ENCODE measurements around the gene ABLIM2. TPM values are rescaled to one million over a fixed set of nuclear protein-coding genes. Genes with fewer than 3 reads are reported as not detected.

ABLIM2 gene
- total RNA-seq, 2 donors from 2014 or later = 6.0 to 20.8 TPM

DNA sequence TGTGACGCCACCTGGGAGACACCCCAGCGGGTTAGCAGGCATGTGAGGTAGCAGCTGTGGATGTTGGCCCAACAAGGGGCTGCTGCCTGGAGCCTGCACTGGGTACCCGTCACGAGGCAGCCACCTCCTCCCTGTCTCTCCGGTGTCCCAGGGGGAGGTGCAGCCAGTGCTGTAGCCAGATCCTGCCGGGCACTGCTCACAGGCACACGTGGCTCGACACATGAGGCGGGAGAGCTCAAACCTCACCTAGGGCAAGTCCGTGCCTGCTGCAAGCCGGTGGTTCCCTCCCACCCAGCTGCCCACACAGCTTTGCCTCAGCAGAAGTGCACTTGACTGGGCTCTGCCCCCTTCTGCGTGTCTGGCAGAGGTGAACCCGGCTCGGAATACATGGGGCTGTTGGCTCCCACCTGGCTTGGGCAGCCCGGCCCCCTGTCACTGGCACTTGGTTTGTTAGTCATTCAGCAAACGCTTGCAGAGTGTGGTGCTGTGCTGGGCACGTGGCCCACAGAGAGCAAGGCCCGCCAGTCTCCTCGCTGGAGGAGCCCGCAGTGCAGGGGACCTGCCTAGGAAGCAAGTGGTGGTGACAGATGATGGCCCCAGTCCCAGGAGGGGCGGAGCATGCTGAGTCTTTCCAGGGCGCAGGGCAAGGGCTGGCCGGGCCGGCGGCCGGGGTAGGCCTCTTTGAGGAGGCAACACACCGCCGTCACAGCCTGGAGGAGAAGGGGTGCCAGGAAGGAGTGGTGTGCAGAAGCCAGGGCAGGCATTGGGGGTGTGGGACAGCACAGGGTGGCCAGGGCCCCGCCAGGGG is 30.3 kb upstream of the ABLIM2 start:
- ATAC-seq (peak; percentile 59), DNase-seq (peak; percentile 56 to 87 (median 79))
- intact Hi-C loops (cut with DNase I) = no loop called here
- 50 to 53% methylated on average over 9 to 29 of the region's 29 CpGs for WGBS, 2 donors
- Histone ChIP-seq H3K36me3 (replicated peaks in 1 of 2; ENCODE audit: insufficient read depth in 1 of 2, low read depth in 2 of 2) (no peaks in the 10 kb centered on the region), H3K4me3 (no peak overlapping the region), H3K9me3 (no peaks in the 10 kb centered on the region), H3K27ac (peak overlapping the region in 1 of 4 donors; percentile 16), H3K27me3 (no peaks in the 10 kb centered on the region), H3K4me1 (peaks cover 19% of the 10 kb centered on the region)
- TF ChIP-seq POLR2A (IDR thresholded peaks at IDR 0.05) = no peak

DNA sequence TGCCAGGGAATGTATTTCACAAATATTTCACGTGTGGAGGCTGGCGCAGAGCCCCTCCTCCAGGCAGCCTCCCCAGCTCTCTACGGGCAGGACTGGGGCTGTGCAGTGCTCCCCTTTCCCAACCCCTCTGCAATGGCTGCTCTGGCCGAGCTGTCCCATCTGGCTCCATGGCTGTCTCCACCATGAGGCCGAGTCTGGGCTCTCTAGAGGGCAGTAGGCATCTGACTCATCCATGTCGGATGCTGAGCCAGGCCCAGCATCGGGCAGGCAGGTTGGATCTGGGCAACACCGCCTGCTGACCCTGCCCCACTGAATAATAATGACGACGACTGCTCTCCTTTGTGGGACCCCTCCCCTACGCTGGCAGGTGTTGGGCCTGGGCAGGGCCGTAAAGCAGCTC is 29.5 kb upstream of the ABLIM2 start:
- Histone ChIP-seq H3K4me3 (no peak overlapping the region), H3K27ac (no peak overlapping the region), H3K27me3 (no peaks in the 10 kb centered on the region), H3K9me3 (no peaks in the 10 kb centered on the region), H3K36me3 (replicated peaks in 1 of 2; ENCODE audit: insufficient read depth in 1 of 2, low read depth in 2 of 2) (no peaks in the 10 kb centered on the region), H3K4me1 (peaks cover 18% of the 10 kb centered on the region)
- TF ChIP-seq POLR2A (IDR thresholded peaks at IDR 0.05) = no peak
- TF ChIP-seq, protein P1, sequence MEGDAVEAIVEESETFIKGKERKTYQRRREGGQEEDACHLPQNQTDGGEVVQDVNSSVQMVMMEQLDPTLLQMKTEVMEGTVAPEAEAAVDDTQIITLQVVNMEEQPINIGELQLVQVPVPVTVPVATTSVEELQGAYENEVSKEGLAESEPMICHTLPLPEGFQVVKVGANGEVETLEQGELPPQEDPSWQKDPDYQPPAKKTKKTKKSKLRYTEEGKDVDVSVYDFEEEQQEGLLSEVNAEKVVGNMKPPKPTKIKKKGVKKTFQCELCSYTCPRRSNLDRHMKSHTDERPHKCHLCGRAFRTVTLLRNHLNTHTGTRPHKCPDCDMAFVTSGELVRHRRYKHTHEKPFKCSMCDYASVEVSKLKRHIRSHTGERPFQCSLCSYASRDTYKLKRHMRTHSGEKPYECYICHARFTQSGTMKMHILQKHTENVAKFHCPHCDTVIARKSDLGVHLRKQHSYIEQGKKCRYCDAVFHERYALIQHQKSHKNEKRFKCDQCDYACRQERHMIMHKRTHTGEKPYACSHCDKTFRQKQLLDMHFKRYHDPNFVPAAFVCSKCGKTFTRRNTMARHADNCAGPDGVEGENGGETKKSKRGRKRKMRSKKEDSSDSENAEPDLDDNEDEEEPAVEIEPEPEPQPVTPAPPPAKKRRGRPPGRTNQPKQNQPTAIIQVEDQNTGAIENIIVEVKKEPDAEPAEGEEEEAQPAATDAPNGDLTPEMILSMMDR (IDR thresholded peaks at IDR 0.05) = no peak
- DNase-seq = no peak
- intact Hi-C loops (cut with DNase I) = no loop called here
- ATAC-seq = no peak
- WGBS, 2 donors = 75 to 80% methylated on average over 11 to 12 of the region's 12 CpGs

DNA sequence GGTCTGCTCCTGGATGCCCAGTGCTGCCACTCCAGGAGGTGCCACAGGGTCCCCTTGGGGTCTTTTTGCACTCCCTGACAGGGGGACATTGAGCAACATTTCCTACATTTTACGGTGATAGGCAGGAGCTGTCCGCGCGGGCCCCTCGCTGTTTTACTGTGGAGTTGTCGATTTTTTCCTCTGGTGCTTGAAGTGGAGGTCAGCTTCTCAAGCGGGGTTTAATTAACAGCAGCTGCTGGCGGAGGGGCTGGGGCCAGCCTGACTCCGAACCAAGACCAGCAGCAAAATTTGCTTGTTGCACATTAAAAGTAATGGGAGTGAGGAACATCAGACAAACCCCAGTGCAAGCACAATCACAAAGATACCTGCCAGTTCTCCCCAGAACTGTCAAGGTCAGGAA is 27.3 kb upstream of the ABLIM2 start:
- H3K27ac ChIP-seq = no peak overlapping the region

DNA sequence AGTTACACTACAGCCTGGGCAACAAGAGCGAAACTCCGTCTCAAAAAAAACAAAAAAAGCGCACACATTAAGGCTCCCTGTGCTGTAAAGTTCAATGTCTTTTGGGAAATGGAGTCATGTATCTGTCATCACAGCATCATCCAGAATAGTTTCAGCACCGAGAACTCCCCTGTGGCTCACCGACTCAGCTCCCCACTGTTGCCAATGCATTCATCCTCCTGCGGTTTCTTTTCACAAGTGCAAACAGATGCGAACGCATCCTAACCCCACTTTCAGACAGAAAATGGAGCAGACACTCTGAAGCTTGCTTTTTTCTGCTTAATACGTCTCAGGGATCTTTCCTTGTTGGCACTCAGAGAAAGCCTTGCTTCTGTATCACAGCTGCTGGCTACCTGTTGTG is 26.7 kb upstream of the ABLIM2 start:
- TF ChIP-seq, protein P1 (IDR thresholded peaks at IDR 0.05) = no peak
- no peak for TF ChIP-seq POLR2A (IDR thresholded peaks at IDR 0.05)
- no peak for DNase-seq
- Histone ChIP-seq H3K9me3 (no peaks in the 10 kb centered on the region), H3K36me3 (replicated peaks in 1 of 2; ENCODE audit: insufficient read depth in 1 of 2, low read depth in 2 of 2) (no peaks in the 10 kb centered on the region), H3K4me1 (peaks cover 23% of the 10 kb centered on the region), H3K27me3 (no peaks in the 10 kb centered on the region), H3K27ac (no peak overlapping the region), H3K4me3 (no peak overlapping the region)
- intact Hi-C loops (cut with DNase I) = no loop called here
- ATAC-seq = no peak
- WGBS, 2 donors = 81 to 87% methylated on average over 9 of the region's 9 CpGs

More for the DNA sequence above, 27.3 kb upstream of the ABLIM2 start:
- Histone ChIP-seq H3K4me3 (no peak overlapping the region), H3K36me3 (replicated peaks in 1 of 2; ENCODE audit: insufficient read depth in 1 of 2, low read depth in 2 of 2) (no peaks in the 10 kb centered on the region), H3K27me3 (no peaks in the 10 kb centered on the region), H3K9me3 (no peaks in the 10 kb centered on the region), H3K4me1 (peaks cover 23% of the 10 kb centered on the region)
- WGBS, 2 donors = 92 to 100% methylated on average over 1 to 9 of the region's 9 CpGs
- DNase-seq (no peak), ATAC-seq (no peak)
- no peak for TF ChIP-seq POLR2A (IDR thresholded peaks at IDR 0.05)
- TF ChIP-seq, protein P1 (IDR thresholded peaks at IDR 0.05) = no peak
- intact Hi-C loops (cut with DNase I) = no loop called here

DNA sequence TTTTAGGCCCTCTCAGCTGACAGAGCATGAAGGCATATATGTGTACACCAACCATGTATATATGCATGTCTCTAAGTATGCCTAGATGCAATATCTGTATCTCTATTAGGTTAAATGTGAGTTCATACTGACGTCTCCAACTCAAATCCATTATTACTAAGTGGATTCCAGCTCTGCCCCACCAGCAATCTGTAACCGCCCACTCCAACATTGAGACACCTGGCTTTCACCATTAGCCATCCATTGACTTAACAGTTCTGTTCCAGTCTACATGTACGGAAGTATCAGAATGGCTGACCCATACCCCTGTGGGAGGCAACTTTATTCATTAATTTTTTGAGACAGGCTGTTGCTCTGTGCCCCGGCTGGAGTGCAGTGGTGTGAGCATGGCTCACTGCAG is 25.4 kb upstream of the ABLIM2 start:
- 83 to 85% methylated on average over 4 of the region's 4 CpGs for WGBS, 2 donors
- DNase-seq (no peak), ATAC-seq (no peak)
- Histone ChIP-seq H3K4me3 (no peak overlapping the region), H3K27me3 (no peaks in the 10 kb centered on the region), H3K27ac (no peak overlapping the region), H3K36me3 (replicated peaks in 1 of 2; ENCODE audit: insufficient read depth in 1 of 2, low read depth in 2 of 2) (no peaks in the 10 kb centered on the region), H3K4me1 (peaks cover 19% of the 10 kb centered on the region), H3K9me3 (no peaks in the 10 kb centered on the region)
- intact Hi-C loops (cut with DNase I) = no loop called here
- TF ChIP-seq, protein P1 (IDR thresholded peaks at IDR 0.05) = no peak
- no peak for TF ChIP-seq POLR2A (IDR thresholded peaks at IDR 0.05)

All from body of pancreas (tissue), 4 donors.